HG03097 (cell line): Measurements from ENCODE around the gene PZP.

Source experiments
- ATAC-seq: cut with Tn5 transposase; IDR thresholded peaks from one replicate; pipeline ENCODE4 v1.9.1; 2021; ENCODE audit not compliant: unreplicated experiment, low FRiP score

PZP gene

DNA sequence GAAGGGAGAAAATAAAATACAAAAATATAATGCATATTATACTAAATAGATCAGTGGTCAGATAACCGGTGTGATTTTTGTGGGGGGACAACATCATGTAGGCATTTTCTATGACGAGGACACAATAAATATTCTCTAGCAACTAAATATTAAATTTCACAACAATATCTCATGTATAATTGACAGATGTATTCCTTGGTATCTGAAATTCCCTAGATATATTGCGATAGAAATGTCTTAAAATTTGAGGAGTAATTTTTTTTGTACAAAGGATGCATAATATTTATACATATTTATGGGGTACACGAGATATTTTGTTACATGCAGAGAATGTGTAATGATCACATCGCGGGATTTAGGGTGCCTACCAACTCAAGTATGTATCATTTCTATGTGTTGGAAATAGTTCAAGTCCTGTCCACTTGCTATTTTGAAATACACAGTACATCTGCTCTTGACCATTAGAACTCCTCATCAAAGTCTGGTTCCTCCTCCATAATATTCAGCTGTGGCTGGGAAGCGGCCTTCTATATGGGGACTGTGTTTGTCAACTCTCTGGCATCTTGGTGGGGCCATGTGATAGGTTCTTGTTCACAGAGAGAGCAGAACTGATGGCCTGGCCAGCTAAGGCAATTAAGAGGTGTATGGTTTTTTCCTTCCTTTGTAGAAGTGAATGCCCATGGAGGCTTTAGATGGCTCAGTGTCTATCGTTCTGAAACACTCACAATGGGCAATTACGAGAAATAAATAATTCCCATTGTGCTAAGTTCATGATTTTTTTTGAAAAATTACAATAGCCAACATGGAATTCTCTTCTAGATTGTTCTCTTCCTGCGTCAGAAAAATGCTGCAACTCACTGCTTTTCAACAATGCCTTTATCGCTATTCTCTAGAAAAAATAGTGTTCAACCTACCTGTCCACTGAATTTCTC lies 101.3 kb downstream of the PZP start:
- ATAC-seq, result no peak

GRCh38 chr12:9106067-9106466 lies 102.1 kb downstream of the PZP start:
- ATAC-seq, result no peak

GRCh38 chr12:9104767-9105423 lies 103.3 kb downstream of the PZP start:
- no peak for ATAC-seq

DNA sequence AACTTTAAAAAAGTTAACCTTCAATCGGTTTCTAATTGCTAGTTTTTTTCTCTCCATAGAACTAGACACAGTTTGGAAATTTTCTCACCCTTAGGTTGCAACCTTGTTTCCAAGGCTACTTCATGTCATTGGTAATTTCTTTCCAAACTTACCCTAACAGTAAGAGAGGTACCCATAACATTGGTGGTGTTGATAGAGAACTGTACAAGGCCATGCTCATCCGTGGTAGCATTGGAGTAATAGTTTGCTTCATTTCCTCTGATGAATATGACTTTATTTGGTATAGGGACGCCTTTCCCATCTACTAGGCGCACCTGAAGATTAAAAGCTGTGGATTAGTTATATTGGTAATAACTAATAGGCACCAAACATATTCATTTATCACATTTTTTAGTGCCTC lies 104.1 kb downstream of the PZP start:
- ATAC-seq, result no peak

DNA sequence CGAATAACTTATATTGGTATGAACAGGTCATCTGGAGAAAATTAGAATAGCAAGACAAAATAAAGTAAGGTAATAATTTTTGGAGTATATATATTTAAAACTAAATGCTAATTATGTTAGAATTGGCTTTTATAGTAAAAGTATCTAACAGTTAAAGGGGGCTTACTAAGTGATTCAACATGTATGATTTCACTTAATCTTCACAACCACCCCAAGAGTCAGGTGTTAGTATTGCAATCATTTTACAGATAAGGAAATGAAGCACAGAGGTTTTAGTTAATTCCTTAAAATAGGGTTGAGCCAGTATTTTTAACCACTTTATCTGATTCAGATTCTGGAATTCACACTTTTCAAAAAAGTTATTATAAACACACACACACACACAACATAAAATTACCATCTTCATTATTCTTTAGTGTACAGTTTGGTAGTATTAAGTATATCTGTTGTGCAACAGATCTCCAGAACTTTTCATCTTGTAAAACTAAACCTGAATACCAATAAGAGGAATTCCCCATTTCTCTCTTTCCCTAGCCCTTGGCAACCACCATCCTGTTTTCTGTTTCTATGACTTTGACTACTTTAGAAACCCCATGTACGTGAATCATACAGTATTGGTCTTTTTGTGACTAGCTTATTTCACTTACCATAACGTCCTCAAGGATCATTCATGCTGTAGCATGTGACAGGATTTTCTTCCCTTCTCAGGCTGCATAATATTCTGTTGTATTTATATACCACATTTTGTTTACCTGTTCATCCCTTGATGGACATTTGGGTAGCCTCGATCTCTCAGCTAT lies 104.9 kb downstream of the PZP start:
- no peak for ATAC-seq

GRCh38 chr12:9101018-9101687 lies 107.0 kb downstream of the PZP start:
- no peak for ATAC-seq

GRCh38 chr12:9099552-9100190 lies 108.5 kb downstream of the PZP start:
- no peak for ATAC-seq
